Measurements from ENCODE around the gene SRC.

DNA sequence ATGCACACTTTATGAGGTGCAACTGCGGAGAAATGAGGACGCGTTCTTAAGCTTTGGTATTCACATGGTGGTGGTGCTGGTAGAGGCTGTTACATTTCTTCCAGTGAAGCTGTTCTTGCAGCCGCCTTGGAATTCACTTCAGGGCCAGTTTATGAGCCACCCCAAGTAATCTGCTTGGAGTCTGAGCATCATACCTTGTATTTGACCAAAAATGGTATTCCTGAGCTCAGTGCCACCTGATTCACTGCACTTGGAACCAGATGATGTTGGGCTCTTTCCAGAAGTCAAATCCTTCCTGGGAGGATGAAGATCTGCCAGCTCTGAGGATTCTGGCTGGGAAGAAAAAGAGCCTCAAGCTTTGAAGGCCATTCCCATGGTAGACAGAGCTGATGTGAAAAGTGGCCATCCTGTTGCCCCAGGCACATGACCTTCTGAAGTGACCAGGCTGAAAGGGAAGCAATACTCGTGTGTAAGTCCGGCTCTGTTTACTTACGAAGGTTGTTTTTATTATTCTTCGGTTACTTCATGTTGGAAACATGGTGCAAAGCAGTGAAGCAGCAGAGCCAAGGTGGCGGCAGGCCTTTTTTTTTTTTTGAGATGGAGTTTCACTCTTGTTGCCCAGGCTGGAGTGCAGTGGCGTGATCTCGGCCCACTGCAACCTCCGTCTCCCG is 48.7 kb upstream of the SRC start:
- TF ChIP-seq EP300 (IDR thresholded peaks at IDR 0.05), result no peak
- TF ChIP-seq CTCF (IDR thresholded peaks at IDR 0.05), result no peak

Measured in gastroesophageal sphincter (tissue), 3 donors.